ENCODE measurements around the gene MUC6.

- TF ChIP-seq ZFP37 (tag by site-specific recombination; IDR thresholded peaks at IDR 0.05) (no peak), ZNF837 (tag by site-specific recombination; IDR thresholded peaks at IDR 0.05) (no peak), ATF2 (tag by site-specific recombination; IDR thresholded peaks at IDR 0.05; ENCODE audit: low read depth) (no peak), ZNF350 (tag by site-specific recombination; IDR thresholded peaks at IDR 0.05) (no peak), ZBTB7A (tag by site-specific recombination; IDR thresholded peaks at IDR 0.05; ENCODE audit: low read depth) (no peak), ZNF426 (tag by site-specific recombination; IDR thresholded peaks at IDR 0.05) (no peak), SP2 (tag by site-specific recombination; IDR thresholded peaks at IDR 0.05) (no peak), CTCF (tag by site-specific recombination; IDR thresholded peaks at IDR 0.05) (no peak), ZNF416 (tag by site-specific recombination; IDR thresholded peaks at IDR 0.05) (no peak), ELK4 (IDR thresholded peaks at IDR 0.05; ENCODE audit: borderline replicate concordance, low read depth, low read length) (no peak), ZBTB26 (tag by site-specific recombination; optimal IDR thresholded peaks at IDR 0.05) (no peak)
These were observed 5.0 kb upstream of the MUC6 start for GRCh38 chr11:1041471-1041870.
